Neural crest cell (in vitro differentiated cells): Measurements from ENCODE around the gene ANKRD34B. TPM values are rescaled to one million over a fixed set of nuclear protein-coding genes. Genes with fewer than 3 reads are reported as not detected.
A peak's percentile ranks its signal among the peaks of the same experiment; 100 is the strongest.

Experiments used
- DNase-seq: peaks from one replicate; pipeline ENCODE4 v3.0.0; 2021; ENCODE audit warnings: low read depth, mixed read lengths, low spot score
- H3K27ac Mint-ChIP-seq: one replicate; pipeline ENCODE4 v1.8.0; 2021; ENCODE audit warnings: mild to moderate bottlenecking, mixed read lengths; ENCODE audit not compliant: unreplicated experiment
- H3K27me3 Mint-ChIP-seq: 2 replicates; pipeline ENCODE4 v1.8.0; 2021; ENCODE audit warnings: low read depth, mild to moderate bottlenecking, mixed read lengths
- H3K36me3 Mint-ChIP-seq: 2 replicates; pipeline ENCODE4 v1.8.0; 2021; ENCODE audit warnings: low read depth, mild to moderate bottlenecking, mixed read lengths
- H3K4me1 Mint-ChIP-seq: 2 replicates; pipeline ENCODE4 v1.8.0; 2021; ENCODE audit warnings: mixed read lengths
- H3K4me3 Mint-ChIP-seq: one replicate; pipeline ENCODE4 v1.8.0; 2021; ENCODE audit warnings: mild to moderate bottlenecking, mixed read lengths
- H3K9me3 Mint-ChIP-seq: 2 replicates; pipeline ENCODE4 v1.8.0; 2021; ENCODE audit warnings: mixed read lengths
- long read RNA-seq: library from polyadenylated mRNA; unstranded; transcript quantifications from one replicate; pipeline ENCODE4 v2.0.0, GENCODE V29; 2020
- total RNA-seq: library from RNA; stranded (reverse); gene quantifications from 2 replicates; pipeline ENCODE4 v1.2.1, GENCODE V29; 2021
- TF ChIP-seq, protein P1 (sequence below): fragments of 200-600 bp; sonication (generic); conservative IDR thresholded peaks from 2 replicates; pipeline ENCODE4 v1.5.0; 2021; ENCODE audit warnings: antibody characterized with exemption, mild to moderate bottlenecking

The ANKRD34B gene
- total RNA-seq, result 0.05 TPM in 1 of 2 replicates, not detected in the other
- long read RNA-seq, partial matches to known transcripts, result 0 of 1 reads
- long read RNA-seq, other reads (novel, unspliced or antisense), result 1 of 1 reads

DNA sequence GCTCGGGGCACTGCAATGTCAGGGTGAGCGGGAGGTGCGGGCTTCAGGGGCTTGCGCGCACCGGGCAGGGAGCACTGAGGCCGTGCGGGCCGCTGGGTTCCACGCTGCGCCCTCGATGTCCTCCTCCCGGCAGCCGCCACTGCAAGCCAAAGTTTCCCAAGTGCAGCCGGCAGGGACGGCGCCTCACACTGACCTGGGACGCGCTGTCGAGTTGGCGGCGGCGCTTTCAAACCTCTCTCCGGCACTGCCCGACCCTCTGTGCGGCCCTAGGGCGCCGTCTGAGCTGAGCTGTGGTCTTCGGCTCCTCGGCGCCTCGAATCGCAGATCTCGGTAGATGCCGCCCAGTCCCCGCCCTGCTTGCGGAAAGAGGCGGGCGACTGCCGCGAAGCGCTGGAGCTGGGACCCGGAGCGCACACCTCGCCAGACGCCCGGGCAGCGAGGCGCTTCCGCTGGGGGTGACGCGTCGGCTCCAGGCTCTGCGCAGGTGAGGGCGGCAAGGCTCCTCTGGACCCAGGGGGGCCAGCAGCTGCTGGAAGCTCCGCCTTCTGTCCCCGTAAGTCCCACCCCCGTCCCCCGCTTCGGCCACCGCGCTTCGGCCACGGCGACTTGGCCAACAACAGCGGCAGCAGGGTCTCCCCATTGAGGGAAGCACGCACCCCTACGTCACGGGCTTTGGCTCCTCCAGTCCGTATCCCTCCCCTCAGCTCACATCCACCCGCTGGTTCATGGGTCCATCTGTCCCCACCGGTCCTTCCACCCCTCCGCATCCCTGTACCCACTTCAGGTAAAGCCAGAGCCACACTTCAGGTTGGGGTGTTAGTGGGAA is at the start of gene ANKRD34B:
Gene ANKRD34B, minus strand, starts transcription at position 320 of the 826 bp plus-strand sequence. CDS start 10,261 bp downstream, outside the sequence.
- H3K27me3 Mint-ChIP-seq, result peaks cover 85% of the 10 kb centered on the region
- H3K4me3 Mint-ChIP-seq, result peak within 1 kb of the TSS; percentile 84
- no peaks in the 10 kb centered on the region for H3K36me3 Mint-ChIP-seq
- H3K9me3 Mint-ChIP-seq, result peaks cover 3% of the 10 kb centered on the region
- TF ChIP-seq, protein P1, sequence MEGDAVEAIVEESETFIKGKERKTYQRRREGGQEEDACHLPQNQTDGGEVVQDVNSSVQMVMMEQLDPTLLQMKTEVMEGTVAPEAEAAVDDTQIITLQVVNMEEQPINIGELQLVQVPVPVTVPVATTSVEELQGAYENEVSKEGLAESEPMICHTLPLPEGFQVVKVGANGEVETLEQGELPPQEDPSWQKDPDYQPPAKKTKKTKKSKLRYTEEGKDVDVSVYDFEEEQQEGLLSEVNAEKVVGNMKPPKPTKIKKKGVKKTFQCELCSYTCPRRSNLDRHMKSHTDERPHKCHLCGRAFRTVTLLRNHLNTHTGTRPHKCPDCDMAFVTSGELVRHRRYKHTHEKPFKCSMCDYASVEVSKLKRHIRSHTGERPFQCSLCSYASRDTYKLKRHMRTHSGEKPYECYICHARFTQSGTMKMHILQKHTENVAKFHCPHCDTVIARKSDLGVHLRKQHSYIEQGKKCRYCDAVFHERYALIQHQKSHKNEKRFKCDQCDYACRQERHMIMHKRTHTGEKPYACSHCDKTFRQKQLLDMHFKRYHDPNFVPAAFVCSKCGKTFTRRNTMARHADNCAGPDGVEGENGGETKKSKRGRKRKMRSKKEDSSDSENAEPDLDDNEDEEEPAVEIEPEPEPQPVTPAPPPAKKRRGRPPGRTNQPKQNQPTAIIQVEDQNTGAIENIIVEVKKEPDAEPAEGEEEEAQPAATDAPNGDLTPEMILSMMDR, result no peak
- no peaks in the 10 kb centered on the region for H3K4me1 Mint-ChIP-seq
- H3K27ac Mint-ChIP-seq, result no peak within 1 kb of the TSS
- DNase-seq, result peak; percentile 17

DNA sequence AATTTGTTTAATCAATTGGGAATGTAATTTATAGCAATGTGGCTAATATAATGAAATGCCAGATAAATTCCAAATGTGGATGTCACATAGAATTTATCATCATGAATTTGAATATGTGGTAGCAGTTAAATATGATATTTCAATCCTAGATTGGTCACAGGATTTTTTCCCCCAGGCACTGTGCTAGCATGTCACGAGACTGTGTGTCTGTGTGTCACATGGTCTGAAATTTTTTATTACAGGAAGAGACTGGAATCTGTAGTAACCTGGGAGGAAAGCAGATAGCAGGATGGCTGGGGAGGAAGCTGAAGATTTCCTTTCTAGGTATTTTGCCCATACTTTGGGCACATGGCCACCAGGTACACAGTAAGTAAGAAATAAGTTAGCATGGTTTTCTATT is 49.0 kb upstream of the ANKRD34B start:
- Mint-ChIP-seq H3K27me3 (no peaks in the 10 kb centered on the region), H3K36me3 (peaks cover 6% of the 10 kb centered on the region), H3K9me3 (no peaks in the 10 kb centered on the region), H3K4me1 (peaks cover 20% of the 10 kb centered on the region), H3K27ac (no peak overlapping the region), H3K4me3 (no peak overlapping the region)
- no peak for DNase-seq
- TF ChIP-seq, protein P1, result no peak

DNA sequence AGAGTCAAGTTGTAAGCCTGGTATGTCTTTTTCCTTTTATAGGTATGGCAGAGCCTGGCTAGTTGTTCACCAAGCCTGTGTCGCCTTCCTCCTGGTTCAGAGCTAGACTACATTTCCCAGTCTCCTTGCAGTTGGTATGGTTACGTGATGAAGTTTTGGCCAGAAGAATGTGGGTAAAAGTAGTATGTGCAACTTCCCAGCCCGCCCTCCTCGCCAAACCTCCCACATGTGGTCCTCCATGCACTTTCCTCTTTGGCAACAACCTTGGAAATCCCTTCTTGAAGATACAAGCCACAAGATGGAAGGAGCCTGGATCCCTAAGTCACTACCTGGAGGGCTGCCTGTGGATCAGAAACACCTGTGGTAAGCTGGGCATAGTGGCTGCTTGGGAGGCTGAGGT is 48.4 kb upstream of the ANKRD34B start:
- H3K27me3 Mint-ChIP-seq, result no peaks in the 10 kb centered on the region
- H3K4me1 Mint-ChIP-seq, result peaks cover 20% of the 10 kb centered on the region
- DNase-seq, result no peak
- no peak overlapping the region for H3K27ac Mint-ChIP-seq
- no peaks in the 10 kb centered on the region for H3K9me3 Mint-ChIP-seq
- TF ChIP-seq, protein P1, result no peak
- H3K36me3 Mint-ChIP-seq, result peaks cover 6% of the 10 kb centered on the region
- H3K4me3 Mint-ChIP-seq, result no peak overlapping the region

DNA sequence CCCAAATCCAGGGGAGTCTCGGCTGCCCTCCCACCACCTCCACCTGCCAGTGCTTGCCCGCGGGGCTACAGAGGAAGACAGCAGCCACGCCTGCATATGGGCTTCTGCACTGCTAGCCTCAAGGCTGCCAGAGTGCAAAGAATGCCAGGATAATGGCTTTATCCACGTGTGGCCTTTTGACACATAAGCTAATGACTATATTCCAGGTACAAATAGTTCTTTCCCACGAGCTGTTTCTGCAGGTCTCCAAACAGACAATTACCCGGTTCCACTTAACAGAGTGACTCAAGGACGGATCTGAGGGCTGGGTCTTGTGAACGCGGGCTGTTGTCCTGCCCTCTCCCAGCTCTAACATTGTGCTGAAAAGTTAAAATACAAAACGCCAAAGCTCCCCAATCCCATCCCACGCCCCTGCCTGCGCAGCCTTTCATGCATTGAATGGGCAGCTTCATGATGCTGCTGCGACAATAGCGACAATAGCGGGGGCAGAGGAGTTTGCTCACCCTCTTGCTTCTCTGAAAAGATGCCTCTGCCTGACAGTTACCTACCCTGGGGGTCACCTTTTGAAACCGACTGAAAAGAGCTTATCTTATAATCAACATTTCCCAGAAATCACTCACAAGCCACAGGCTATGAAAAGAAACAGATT is 45.3 kb upstream of the ANKRD34B start:
- H3K27me3 Mint-ChIP-seq, result no peaks in the 10 kb centered on the region
- DNase-seq, result peak; percentile 19
- peak overlapping the region; percentile 81 for H3K27ac Mint-ChIP-seq
- peaks cover 20% of the 10 kb centered on the region for H3K4me1 Mint-ChIP-seq
- H3K9me3 Mint-ChIP-seq, result peaks cover 2% of the 10 kb centered on the region
- peaks cover 6% of the 10 kb centered on the region for H3K36me3 Mint-ChIP-seq
- H3K4me3 Mint-ChIP-seq, result peak overlapping the region; percentile 69
- TF ChIP-seq, protein P1, result no peak

DNA sequence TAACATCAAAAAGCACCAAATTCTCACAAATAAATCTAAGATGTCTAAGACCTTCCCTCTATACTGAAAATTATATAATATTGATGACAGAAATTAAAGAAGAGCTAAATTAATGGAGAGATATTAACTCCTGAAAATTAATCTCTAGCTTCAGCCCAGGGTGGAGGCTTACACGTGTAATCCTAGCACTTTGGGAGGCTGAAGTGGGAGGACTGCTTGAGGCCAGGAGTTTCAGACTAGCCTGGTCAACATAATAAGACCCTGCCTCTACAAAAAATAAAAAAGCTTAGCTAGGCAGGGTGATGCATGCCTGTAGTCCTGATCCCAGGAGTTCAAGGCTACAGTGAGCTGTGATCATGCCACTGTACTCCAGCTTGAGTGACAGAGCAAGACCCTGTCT is 39.6 kb upstream of the ANKRD34B start:
- Mint-ChIP-seq H3K27me3 (no peaks in the 10 kb centered on the region), H3K36me3 (no peaks in the 10 kb centered on the region), H3K4me3 (no peak overlapping the region), H3K27ac (no peak overlapping the region), H3K9me3 (peaks cover 2% of the 10 kb centered on the region), H3K4me1 (peaks cover under 1% of the 10 kb centered on the region)
- TF ChIP-seq, protein P1, result no peak
- no peak for DNase-seq
